ENCODE measurements around the gene TAOK1. TPM values are rescaled to one million over a fixed set of nuclear protein-coding genes. Genes with fewer than 3 reads are reported as not detected.

Gene TAOK1
- total RNA-seq, 3 donors from 2014 or later (not counting 1 experiment from before 2014, with no cell fraction given) = 55.4 to 76.9 (median 70.0) TPM

DNA sequence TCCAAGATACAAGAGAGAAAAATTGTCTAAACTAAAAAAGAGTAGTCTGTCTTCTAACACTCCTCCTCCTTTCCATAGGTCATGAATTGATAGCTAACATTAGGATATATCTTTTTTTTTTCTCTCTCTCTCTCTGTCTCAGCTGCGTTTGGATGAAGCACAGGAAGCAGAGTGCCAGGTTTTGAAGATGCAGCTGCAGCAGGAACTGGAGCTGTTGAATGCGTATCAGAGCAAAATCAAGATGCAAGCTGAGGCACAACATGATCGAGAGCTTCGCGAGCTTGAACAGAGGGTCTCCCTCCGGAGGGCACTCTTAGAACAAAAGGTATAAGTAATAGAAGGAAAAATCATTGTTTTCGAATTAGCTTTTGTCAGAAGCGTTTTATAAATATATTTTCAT lies 143.8 kb downstream of the TAOK1 start:
- intact Hi-C loops (cut with micrococcal nuclease) = no loop called here
- Histone ChIP-seq H3K27me3 (ENCODE audit: control insufficient read depth, insufficient read depth, low read length) (no peaks in the 10 kb centered on the region), H3K9me3 (ENCODE audit: control insufficient read depth, insufficient read depth, low read length) (no peaks in the 10 kb centered on the region), H3K4me3 (ENCODE audit: low read length) (no peak overlapping the region), H3K27ac (ENCODE audit: low read length) (no peak overlapping the region), H3K4me1 (ENCODE audit: control insufficient read depth, insufficient read depth, low read length) (no peaks in the 10 kb centered on the region), H3K36me3 (ENCODE audit: control insufficient read depth, insufficient read depth, low read length) (peaks cover 40% of the 10 kb centered on the region)
- no peak overlapping the region for H3K4me3 Mint-ChIP-seq
- ATAC-seq (no peak), DNase-seq (no peak)
- no peaks in the 10 kb centered on the region for H3K4me1 Mint-ChIP-seq
- no peaks in the 10 kb centered on the region for H3K27me3 Mint-ChIP-seq (ENCODE audit: low read depth in 2 of 2)
- TF ChIP-seq, protein P1, sequence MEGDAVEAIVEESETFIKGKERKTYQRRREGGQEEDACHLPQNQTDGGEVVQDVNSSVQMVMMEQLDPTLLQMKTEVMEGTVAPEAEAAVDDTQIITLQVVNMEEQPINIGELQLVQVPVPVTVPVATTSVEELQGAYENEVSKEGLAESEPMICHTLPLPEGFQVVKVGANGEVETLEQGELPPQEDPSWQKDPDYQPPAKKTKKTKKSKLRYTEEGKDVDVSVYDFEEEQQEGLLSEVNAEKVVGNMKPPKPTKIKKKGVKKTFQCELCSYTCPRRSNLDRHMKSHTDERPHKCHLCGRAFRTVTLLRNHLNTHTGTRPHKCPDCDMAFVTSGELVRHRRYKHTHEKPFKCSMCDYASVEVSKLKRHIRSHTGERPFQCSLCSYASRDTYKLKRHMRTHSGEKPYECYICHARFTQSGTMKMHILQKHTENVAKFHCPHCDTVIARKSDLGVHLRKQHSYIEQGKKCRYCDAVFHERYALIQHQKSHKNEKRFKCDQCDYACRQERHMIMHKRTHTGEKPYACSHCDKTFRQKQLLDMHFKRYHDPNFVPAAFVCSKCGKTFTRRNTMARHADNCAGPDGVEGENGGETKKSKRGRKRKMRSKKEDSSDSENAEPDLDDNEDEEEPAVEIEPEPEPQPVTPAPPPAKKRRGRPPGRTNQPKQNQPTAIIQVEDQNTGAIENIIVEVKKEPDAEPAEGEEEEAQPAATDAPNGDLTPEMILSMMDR (IDR thresholded peaks at IDR 0.05) = no peak
- H3K27ac Mint-ChIP-seq = peak overlapping the region in 1 of 2 donors; percentile 18
- H3K9me3 Mint-ChIP-seq = no peaks in the 10 kb centered on the region
- WGBS (ENCODE audit: insufficient coverage) = 92% methylated on average over 7 of the region's 8 CpGs
- peaks cover 11% of the 10 kb centered on the region for H3K36me3 Mint-ChIP-seq

- no peak overlapping the region for H3K27ac ChIP-seq (ENCODE audit: low read length)
- no peak overlapping the region for H3K4me3 Mint-ChIP-seq
- 96% methylated on average over 4 of the region's 4 CpGs for WGBS (ENCODE audit: insufficient coverage)
- no peaks in the 10 kb centered on the region for H3K27me3 ChIP-seq (ENCODE audit: control insufficient read depth, insufficient read depth, low read length)
- H3K9me3 ChIP-seq (ENCODE audit: control insufficient read depth, insufficient read depth, low read length) = no peaks in the 10 kb centered on the region
- H3K4me1 Mint-ChIP-seq = peaks cover 3 to 11% of the 10 kb centered on the region in 2 donors
- H3K27me3 Mint-ChIP-seq (ENCODE audit: low read depth in 2 of 2) = no peaks in the 10 kb centered on the region
- DNase-seq (no peak), ATAC-seq (no peak)
- H3K4me1 ChIP-seq (ENCODE audit: control insufficient read depth, insufficient read depth, low read length) = no peaks in the 10 kb centered on the region
- H3K4me3 ChIP-seq (ENCODE audit: low read length) = no peak overlapping the region
- peaks cover 24% of the 10 kb centered on the region for H3K36me3 ChIP-seq (ENCODE audit: control insufficient read depth, insufficient read depth, low read length)
- intact Hi-C loops (cut with micrococcal nuclease) = no loop called here
- H3K36me3 Mint-ChIP-seq = peaks cover 12% of the 10 kb centered on the region
- no peaks in the 10 kb centered on the region for H3K9me3 Mint-ChIP-seq
- TF ChIP-seq, protein P1 (IDR thresholded peaks at IDR 0.05) = no peak
- no peak overlapping the region for H3K27ac Mint-ChIP-seq
These were observed 153.9 kb downstream of the TAOK1 start for GRCh38 chr17:29544066-29544465.

DNA sequence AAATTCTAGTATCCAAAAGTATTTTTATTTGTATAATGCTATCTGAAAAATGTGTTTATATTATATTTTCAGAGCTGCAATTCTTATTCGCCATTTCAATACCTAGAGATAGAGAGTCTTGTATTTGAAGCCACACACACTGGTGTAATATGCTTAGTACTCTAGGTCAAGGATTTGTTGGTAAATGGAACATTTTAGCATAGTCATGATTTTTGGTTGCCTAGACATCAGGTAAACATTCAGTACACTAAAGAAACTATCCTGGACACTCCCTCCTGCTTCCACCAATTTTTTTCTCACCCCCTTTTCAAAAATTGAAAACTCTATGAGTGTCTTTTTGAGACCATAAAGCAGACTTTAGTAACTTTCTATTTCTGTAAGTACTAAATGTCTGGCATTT lies 155.9 kb downstream of the TAOK1 start:
- Mint-ChIP-seq H3K36me3 (peaks cover 12% of the 10 kb centered on the region), H3K27me3 (ENCODE audit: low read depth in 2 of 2) (no peaks in the 10 kb centered on the region), H3K4me3 (no peak overlapping the region), H3K9me3 (no peaks in the 10 kb centered on the region), H3K27ac (peak overlapping the region; percentile 6 to 70), H3K4me1 (peaks cover 13 to 21% of the 10 kb centered on the region in 2 donors)
- peaks cover 22% of the 10 kb centered on the region for H3K36me3 ChIP-seq (ENCODE audit: control insufficient read depth, insufficient read depth, low read length)
- no peaks in the 10 kb centered on the region for H3K27me3 ChIP-seq (ENCODE audit: control insufficient read depth, insufficient read depth, low read length)
- no peak overlapping the region for H3K4me3 ChIP-seq (ENCODE audit: low read length)
- H3K9me3 ChIP-seq (ENCODE audit: control insufficient read depth, insufficient read depth, low read length) = no peaks in the 10 kb centered on the region
- intact Hi-C loops (cut with micrococcal nuclease) = no loop called here
- DNase-seq = no peak
- no peak for ATAC-seq
- TF ChIP-seq, protein P1 (IDR thresholded peaks at IDR 0.05) = no peak
- no peak overlapping the region for H3K27ac ChIP-seq (ENCODE audit: low read length)
- 100% methylated on average over 1 of the region's 1 CpG for WGBS (ENCODE audit: insufficient coverage)
- H3K4me1 ChIP-seq (ENCODE audit: control insufficient read depth, insufficient read depth, low read length) = no peaks in the 10 kb centered on the region

GRCh38 chr17:29546830-29547229 lies 156.7 kb downstream of the TAOK1 start:
- peaks cover 12% of the 10 kb centered on the region for H3K36me3 Mint-ChIP-seq
- Histone ChIP-seq H3K27ac (ENCODE audit: low read length) (no peak overlapping the region), H3K4me1 (ENCODE audit: control insufficient read depth, insufficient read depth, low read length) (no peaks in the 10 kb centered on the region), H3K4me3 (ENCODE audit: low read length) (no peak overlapping the region), H3K9me3 (ENCODE audit: control insufficient read depth, insufficient read depth, low read length) (no peaks in the 10 kb centered on the region), H3K36me3 (ENCODE audit: control insufficient read depth, insufficient read depth, low read length) (peaks cover 22% of the 10 kb centered on the region), H3K27me3 (ENCODE audit: control insufficient read depth, insufficient read depth, low read length) (no peaks in the 10 kb centered on the region)
- H3K27ac Mint-ChIP-seq = peak overlapping the region; percentile 6 to 70
- no peaks in the 10 kb centered on the region for H3K9me3 Mint-ChIP-seq
- DNase-seq (no peak), ATAC-seq (no peak)
- 100% methylated on average over 1 of the region's 1 CpG for WGBS (ENCODE audit: insufficient coverage)
- peaks cover 13 to 21% of the 10 kb centered on the region in 2 donors for H3K4me1 Mint-ChIP-seq
- TF ChIP-seq, protein P1 (IDR thresholded peaks at IDR 0.05) = no peak
- intact Hi-C loops (cut with micrococcal nuclease) = no loop called here
- H3K27me3 Mint-ChIP-seq (ENCODE audit: low read depth in 2 of 2) = no peaks in the 10 kb centered on the region
- no peak overlapping the region for H3K4me3 Mint-ChIP-seq
